Epithelial cell of prostate (primary cell): ENCODE measurements around the gene WBP1L.

ENCODE experiments used
- DNase-seq: peaks from one replicate; pipeline ENCODE4 v3.0.0-alpha.2; 2011; ENCODE audit warnings: low read depth, low spot score
- H3K27ac ChIP-seq: fragments of 450-650 bp; 2 replicates; pipeline ENCODE4 v1.5.1; 2017; ENCODE audit warnings: mild to moderate bottlenecking

Gene WBP1L

GRCh38 chr10:102776779-102777456 is 33.2 kb downstream of the WBP1L start:
- peak overlapping the region; percentile 83 for H3K27ac ChIP-seq
- peak; percentile 66 for DNase-seq

- peak overlapping the region; percentile 83 for H3K27ac ChIP-seq
- DNase-seq: no peak
Observed at GRCh38 chr10:102777711-102778453, 34.1 kb downstream of the WBP1L start.

- DNase-seq: no peak
- no peak overlapping the region for H3K27ac ChIP-seq
Observed at GRCh38 chr10:102778781-102779180, 35.0 kb downstream of the WBP1L start.

- H3K27ac ChIP-seq: peak overlapping the region; percentile 30
- no peak for DNase-seq
Observed at GRCh38 chr10:102779680-102780526, 36.2 kb downstream of the WBP1L start.

- no peak overlapping the region for H3K27ac ChIP-seq
- no peak for DNase-seq
Observed at GRCh38 chr10:102780527-102780808, 36.7 kb downstream of the WBP1L start.

- DNase-seq: no peak
- H3K27ac ChIP-seq: no peak overlapping the region
Observed at GRCh38 chr10:102781090-102781920, 37.6 kb downstream of the WBP1L start.

DNA sequence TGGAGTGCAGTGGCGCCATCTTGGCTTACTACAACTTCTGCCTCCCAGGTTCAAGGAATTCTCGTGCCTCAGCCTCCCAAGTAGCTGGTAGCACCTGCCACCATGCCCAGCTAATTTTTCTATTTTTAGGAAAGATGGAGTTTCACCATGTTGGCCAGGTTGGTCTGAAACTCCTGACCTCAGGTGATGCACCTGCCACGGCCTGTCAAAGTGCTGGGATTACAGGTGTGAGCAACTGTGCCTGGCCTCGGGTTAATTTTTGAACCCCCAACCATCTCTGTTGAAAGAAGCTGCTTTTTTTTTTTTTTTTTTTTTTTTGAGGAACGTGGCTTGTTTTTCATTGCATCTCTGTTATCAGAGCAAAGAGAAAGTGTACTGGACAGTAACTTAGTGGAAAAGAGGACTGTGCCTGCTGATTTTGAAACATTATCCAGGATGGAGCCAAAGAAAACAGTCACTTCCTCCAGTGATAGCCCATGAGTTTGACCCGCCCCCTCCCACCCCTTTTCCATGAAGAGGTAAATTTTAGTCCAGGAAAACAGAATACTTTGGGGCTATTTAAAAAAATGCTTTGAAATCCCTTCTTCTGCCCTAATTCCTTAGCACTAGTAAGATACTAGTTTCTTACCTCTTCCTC is 38.3 kb downstream of the WBP1L start:
- no peak for DNase-seq
- peak overlapping the region; percentile 59 for H3K27ac ChIP-seq

DNA sequence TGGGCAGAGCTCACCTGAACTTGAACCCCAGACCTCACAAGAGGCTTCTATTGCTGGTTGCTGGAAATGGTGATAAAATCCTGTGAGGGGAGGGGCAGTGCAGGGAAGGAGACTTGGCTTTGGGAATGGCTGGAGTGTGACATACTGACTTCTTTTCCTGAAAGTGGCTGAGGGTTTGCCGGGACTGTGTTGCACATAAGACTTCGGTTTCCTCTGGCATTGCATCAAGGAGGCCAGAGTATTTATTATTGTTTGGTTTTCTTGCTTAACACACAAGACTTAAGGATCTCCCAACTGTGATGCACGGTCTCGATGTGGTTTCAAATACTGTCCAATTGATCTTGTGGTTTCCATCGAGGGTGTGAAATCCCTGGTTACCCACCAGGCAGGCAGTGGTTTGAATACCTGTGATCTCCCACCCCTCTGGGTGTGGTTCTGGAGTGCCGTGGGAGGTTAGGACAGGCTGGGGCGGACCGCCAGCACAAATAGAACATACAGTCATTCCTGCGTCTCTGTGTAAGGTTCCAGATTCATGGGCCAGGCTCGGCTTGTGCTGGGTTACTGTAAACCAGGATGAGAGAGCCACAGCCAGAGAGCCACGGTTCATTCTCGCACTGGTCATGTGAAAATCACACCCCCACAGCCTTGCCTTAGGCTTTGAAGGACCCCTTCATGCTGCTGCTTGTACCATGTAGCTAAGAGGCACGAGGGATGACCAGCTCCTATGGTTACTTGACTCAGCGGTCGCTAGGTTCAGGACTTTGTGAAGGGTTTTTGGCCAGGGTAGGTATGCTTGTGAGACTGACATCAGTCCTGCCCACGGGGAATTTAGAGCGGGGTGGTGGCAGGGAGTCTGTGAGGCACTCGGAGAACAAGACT is 39.2 kb downstream of the WBP1L start:
- H3K27ac ChIP-seq: peak overlapping the region; percentile 59
- DNase-seq: peak; percentile 62

DNA sequence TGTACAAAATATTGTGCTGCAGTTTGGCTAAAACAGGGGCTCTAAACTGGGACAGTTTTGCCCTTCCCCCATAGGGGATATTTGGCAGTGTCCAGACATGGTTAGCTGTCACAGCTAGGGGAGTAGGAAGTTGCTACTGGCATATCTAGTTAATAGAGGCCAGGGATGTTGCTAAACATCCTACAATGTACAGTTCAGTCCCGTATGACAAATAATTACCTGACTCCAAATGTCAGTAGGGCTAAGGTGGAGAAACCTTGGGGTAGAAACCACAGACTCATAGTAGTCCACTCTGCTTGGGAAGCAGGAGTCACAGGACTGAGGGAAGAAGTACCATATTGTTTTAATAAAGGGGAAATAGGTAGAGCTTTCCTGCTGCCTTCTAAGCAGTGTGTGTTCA is 39.8 kb downstream of the WBP1L start:
- no peak for DNase-seq
- peak overlapping the region; percentile 59 for H3K27ac ChIP-seq

GRCh38 chr10:102785818-102786217 is 42.1 kb downstream of the WBP1L start:
- H3K27ac ChIP-seq: no peak overlapping the region
- no peak for DNase-seq

DNA sequence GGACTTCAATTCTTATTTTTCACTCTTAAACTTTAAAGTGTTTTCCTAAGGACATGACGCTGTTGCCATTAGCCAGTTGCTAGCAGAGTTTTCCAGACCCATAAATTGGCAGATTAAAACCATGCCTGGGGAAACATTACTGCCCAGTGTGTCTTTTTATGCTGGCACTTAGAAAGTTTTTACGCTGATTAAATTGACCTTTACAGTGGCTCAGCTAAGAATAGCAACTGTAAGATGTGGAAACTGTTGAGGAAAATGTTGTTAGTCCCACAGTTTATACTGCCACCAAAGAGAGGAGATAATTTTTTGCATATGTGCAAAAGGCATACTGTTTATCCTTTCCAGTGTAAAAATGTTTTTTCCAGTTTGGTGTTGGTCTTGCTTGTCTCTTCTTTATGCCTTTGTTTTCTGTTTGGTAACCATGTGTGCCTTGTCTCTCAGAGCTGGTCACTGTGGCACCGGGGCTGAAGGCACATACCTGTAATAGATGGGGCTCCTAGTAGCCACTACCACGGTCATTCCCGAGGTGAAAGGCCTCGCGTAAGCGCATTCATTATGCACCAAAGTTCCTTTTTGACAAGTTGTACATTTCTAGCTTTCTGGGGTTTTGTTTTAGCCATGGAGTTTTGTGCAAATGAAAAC is 48.1 kb downstream of the WBP1L start:
- DNase-seq: no peak

GRCh38 chr10:102795453-102796406 is 52.0 kb downstream of the WBP1L start:
- DNase-seq: no peak
- no peak overlapping the region for H3K27ac ChIP-seq

More for the DNA sequence above, 48.1 kb downstream of the WBP1L start:
- H3K27ac ChIP-seq: no peak overlapping the region

GRCh38 chr10:102796407-102797176 is 52.8 kb downstream of the WBP1L start:
- no peak overlapping the region for H3K27ac ChIP-seq
- DNase-seq: no peak

GRCh38 chr10:102799691-102800471 is 56.1 kb downstream of the WBP1L start:
- no peak for DNase-seq
- no peak overlapping the region for H3K27ac ChIP-seq

- H3K27ac ChIP-seq: no peak overlapping the region
- no peak for DNase-seq
Observed at GRCh38 chr10:102800611-102801335, 57.0 kb downstream of the WBP1L start.
